B cell (primary cell): ENCODE measurements around the gene ZNF326.

Experiments used
- EZH2 ChIP-seq: IDR thresholded peaks from 2 replicates; pipeline ENCODE4 v1.6.1; 2012; ENCODE audit warnings: borderline replicate concordance, low read depth, mild to moderate bottlenecking, moderate library complexity, low read length; ENCODE audit not compliant: insufficient read depth, poor library complexity, severe bottlenecking
- TF ChIP-seq, protein P1 (sequence below): fragments of 200-600 bp; IDR thresholded peaks from one replicate; pipeline ENCODE4 v1.8.0; 2022; ENCODE audit warnings: antibody characterized with exemption, mild to moderate bottlenecking

DNA sequence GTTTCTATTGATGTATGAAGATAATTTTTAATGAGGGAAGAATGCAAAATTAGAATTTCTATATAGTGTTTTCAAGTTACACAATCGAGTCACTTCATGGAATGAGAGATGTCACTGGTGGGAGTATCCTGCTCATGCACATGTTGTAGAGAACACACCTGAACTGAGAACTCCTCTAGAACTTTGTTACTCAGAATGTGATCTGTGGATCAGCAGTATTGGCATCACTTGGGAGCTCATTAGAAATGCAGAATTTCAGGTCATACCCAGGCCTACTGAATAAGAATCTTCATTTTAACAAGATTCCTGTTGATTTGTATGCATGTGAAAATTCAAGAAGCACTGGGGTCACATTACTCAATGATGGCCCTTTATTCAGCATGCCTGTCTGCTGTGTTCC is 28.8 kb downstream of the ZNF326 start:
- TF ChIP-seq, protein P1, sequence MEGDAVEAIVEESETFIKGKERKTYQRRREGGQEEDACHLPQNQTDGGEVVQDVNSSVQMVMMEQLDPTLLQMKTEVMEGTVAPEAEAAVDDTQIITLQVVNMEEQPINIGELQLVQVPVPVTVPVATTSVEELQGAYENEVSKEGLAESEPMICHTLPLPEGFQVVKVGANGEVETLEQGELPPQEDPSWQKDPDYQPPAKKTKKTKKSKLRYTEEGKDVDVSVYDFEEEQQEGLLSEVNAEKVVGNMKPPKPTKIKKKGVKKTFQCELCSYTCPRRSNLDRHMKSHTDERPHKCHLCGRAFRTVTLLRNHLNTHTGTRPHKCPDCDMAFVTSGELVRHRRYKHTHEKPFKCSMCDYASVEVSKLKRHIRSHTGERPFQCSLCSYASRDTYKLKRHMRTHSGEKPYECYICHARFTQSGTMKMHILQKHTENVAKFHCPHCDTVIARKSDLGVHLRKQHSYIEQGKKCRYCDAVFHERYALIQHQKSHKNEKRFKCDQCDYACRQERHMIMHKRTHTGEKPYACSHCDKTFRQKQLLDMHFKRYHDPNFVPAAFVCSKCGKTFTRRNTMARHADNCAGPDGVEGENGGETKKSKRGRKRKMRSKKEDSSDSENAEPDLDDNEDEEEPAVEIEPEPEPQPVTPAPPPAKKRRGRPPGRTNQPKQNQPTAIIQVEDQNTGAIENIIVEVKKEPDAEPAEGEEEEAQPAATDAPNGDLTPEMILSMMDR, result no peak
- TF ChIP-seq EZH2, result no peak
